Kidney (tissue), 14 donors: ENCODE results near the gene POLL. TPM values are rescaled to one million over a fixed set of nuclear protein-coding genes. Genes with fewer than 3 reads are reported as not detected.

ENCODE experiments used
- DNase-seq, 5 donors: peaks; one replicate each; pipeline ENCODE4 v3.0.0-alpha.2; 2013 to 2020
- FAIRE-seq: peaks from 2 replicates; lab custom pipeline; 2012; peaks lifted over from hg19 to GRCh38; lab: Jason Lieb, UNC
- H3K27ac ChIP-seq, 2 donors: one replicate each; pipeline ENCODE4 v1.7.0; 2013; ENCODE audit warnings: low read depth in 2 of 2, low read length in 2 of 2, inconsistent platforms in 1 of 2
- H3K27me3 ChIP-seq: one replicate; pipeline ENCODE4 v1.7.1; 2013; ENCODE audit warnings: low read length, inconsistent platforms; ENCODE audit not compliant: control insufficient read depth, insufficient read depth
- H3K36me3 ChIP-seq, 3 donors: one replicate each; pipeline versions ENCODE4 v1.7.0 to v1.7.1; 2013; ENCODE audit warnings: low read length in 3 of 3, control low read depth in 1 of 3, inconsistent platforms in 1 of 3; ENCODE audit not compliant: insufficient read depth in 3 of 3, control insufficient read depth in 2 of 3
- H3K4me1 ChIP-seq, 3 donors: one replicate each; pipeline versions ENCODE4 v1.7.0 to v1.7.1; 2013; ENCODE audit warnings: low read length in 3 of 3, inconsistent platforms in 1 of 3, low read depth in 1 of 3; ENCODE audit not compliant: control insufficient read depth in 2 of 3, insufficient read depth in 2 of 3
- H3K4me3 ChIP-seq, 3 donors: one replicate each; pipeline versions ENCODE4 v1.7.0 to v1.8.1; 2013; ENCODE audit warnings: low read length in 3 of 3, control low read depth in 1 of 3, inconsistent platforms in 1 of 3
- H3K9ac ChIP-seq, 3 donors: one replicate each; pipeline versions ENCODE4 v1.7.0 to v1.7.1; 2013; ENCODE audit warnings: low read length in 3 of 3, control low read depth in 1 of 3, inconsistent platforms in 1 of 3
- H3K9me3 ChIP-seq, 3 donors: one replicate each; pipeline versions ENCODE4 v1.7.0 to v1.7.1; 2013; ENCODE audit warnings: low read length in 3 of 3, control low read depth in 1 of 3, inconsistent platforms in 1 of 3; ENCODE audit not compliant: control insufficient read depth in 2 of 3, insufficient read depth in 1 of 3
- intact Hi-C: fragments of 100-400 bp; cut with DNase I; formaldehyde crosslinking; loops from one replicate; pipeline ENCODE4 v1.11.1; 2022
- microRNA-seq: library from miRNA; unstranded; fragments of <30 nt; microRNA quantifications from one replicate; pipeline ENCODE4 v1.2.0, GENCODE V29; 2020
- polyA plus RNA-seq: library from polyadenylated mRNA; stranded (reverse); fragments of 350-450 nt; fragmentation: Illumina TruSeq; extraction: RNeasy Lipid Tissue Mini Kit (QIAGEN cat#74804); gene quantifications from one replicate; pipeline ENCODE4 v1.2.3, GENCODE V29; 2014; ENCODE audit warnings: low read depth, low replicate concordance; ENCODE audit not compliant: insufficient read depth
- total RNA-seq: library from RNA; stranded (reverse); fragmentation: NEBNext Ultra II Directional; extraction: Animal tissue kit (Norgen Biotek cat#: 25700); gene quantifications from one replicate; pipeline ENCODE4 v1.2.1, GENCODE V29; 2021
- TF ChIP-seq, protein P1 (sequence below): IDR thresholded peaks from 3 replicates; pipeline ENCODE4 v1.5.1; 2012; ENCODE audit warnings: mild to moderate bottlenecking, moderate library complexity, borderline replicate concordance; ENCODE audit not compliant: insufficient read depth; ENCODE audit errors: extremely low read depth
- donor health status: control.
- donor health status: control.
- donor health status: control.
- donor health status: control.
- donor health status: control.
- donor health status: DM: yes; HTN: yes; CAD: no.
- donor health status: Normal renal cell carcinoma (clear cell type).

Gene POLL
- total and polyA plus RNA-seq, 2 donors from 2014 or later = 27.5 to 35.2 TPM

- DNase-seq (peak in 2 of 5 donors; percentile 5 to 8), FAIRE-seq (no peak)
- H3K4me3 ChIP-seq = no peak overlapping the region
- no peak overlapping the region for H3K9ac ChIP-seq
- H3K36me3 ChIP-seq = peaks cover 2 to 8% (median 4%) of the 10 kb centered on the region in 3 donors
- intact Hi-C loops = no loop called here
- H3K4me1 ChIP-seq = no peaks in the 10 kb centered on the region
- TF ChIP-seq, protein P1, sequence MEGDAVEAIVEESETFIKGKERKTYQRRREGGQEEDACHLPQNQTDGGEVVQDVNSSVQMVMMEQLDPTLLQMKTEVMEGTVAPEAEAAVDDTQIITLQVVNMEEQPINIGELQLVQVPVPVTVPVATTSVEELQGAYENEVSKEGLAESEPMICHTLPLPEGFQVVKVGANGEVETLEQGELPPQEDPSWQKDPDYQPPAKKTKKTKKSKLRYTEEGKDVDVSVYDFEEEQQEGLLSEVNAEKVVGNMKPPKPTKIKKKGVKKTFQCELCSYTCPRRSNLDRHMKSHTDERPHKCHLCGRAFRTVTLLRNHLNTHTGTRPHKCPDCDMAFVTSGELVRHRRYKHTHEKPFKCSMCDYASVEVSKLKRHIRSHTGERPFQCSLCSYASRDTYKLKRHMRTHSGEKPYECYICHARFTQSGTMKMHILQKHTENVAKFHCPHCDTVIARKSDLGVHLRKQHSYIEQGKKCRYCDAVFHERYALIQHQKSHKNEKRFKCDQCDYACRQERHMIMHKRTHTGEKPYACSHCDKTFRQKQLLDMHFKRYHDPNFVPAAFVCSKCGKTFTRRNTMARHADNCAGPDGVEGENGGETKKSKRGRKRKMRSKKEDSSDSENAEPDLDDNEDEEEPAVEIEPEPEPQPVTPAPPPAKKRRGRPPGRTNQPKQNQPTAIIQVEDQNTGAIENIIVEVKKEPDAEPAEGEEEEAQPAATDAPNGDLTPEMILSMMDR = no peak
- H3K27me3 ChIP-seq = no peaks in the 10 kb centered on the region
- no peak overlapping the region for H3K27ac ChIP-seq
- no peaks in the 10 kb centered on the region for H3K9me3 ChIP-seq
Observed at GRCh38 chr10:101529725-101530553, 58.1 kb downstream of the POLL start.

DNA sequence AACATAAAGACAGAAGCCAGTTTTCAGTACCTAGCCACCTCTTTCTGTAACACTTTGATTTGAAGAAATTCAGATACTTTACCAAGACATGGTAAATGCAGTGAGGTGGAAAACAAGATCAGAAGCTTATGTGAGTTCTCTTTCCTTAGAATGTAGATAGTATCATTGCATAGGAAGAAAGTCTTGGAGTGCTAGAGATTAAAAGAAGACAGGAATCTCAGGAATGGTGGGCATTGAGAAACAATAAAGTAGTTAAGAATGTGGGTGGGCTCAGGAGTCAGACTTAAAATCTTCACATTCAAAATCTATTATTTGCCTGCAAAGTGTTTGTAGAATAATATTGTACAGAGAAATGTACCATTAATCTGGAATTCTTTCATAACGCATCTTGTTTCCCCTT is 58.9 kb downstream of the POLL start:
- intact Hi-C loops = no loop called here
- Histone ChIP-seq H3K27ac (no peak overlapping the region), H3K27me3 (no peaks in the 10 kb centered on the region), H3K36me3 (peaks cover 2 to 4% (median 4%) of the 10 kb centered on the region in 3 donors), H3K4me1 (no peaks in the 10 kb centered on the region), H3K9me3 (no peaks in the 10 kb centered on the region), H3K4me3 (no peak overlapping the region), H3K9ac (no peak overlapping the region)
- no peak for DNase-seq
- no peak for FAIRE-seq
- TF ChIP-seq, protein P1 = no peak

Small RNA genes lying within 50 kb of the gene (microRNA-seq; reads per million reads assigned to microRNA genes)
- gene MIR3158-1 = not detected
- gene MIR3158-2 = not detected

Other genes starting within 250 kb of the POLL start
- gene BTRC, start 234.1 kb downstream of the POLL start, total RNA-seq = 18.0 TPM
- 6.7 TPM for gene BTRC, start 234.1 kb downstream of the POLL start, polyA plus RNA-seq
- 26.4 TPM for gene DPCD, start 64 bp upstream of the POLL start, total RNA-seq
- gene DPCD, start 64 bp upstream of the POLL start, polyA plus RNA-seq = 63.1 TPM
- 80.1 TPM for gene FBXW4, start 106.9 kb upstream of the POLL start, total RNA-seq
- 47.6 TPM for gene FBXW4, start 106.9 kb upstream of the POLL start, polyA plus RNA-seq
- not detected for gene FGF8, start 187.9 kb upstream of the POLL start, total RNA-seq
- not detected for gene FGF8, start 187.9 kb upstream of the POLL start, polyA plus RNA-seq
- gene NPM3, start 195.2 kb upstream of the POLL start, total RNA-seq = 23.8 TPM
- gene NPM3, start 195.2 kb upstream of the POLL start, polyA plus RNA-seq = 34.0 TPM
- gene OGA, start 230.2 kb upstream of the POLL start, total RNA-seq = 146 TPM
- 33.4 TPM for gene OGA, start 230.2 kb upstream of the POLL start, polyA plus RNA-seq